A549 (cell line): ENCODE measurements around the gene PROSER1. TPM values are rescaled to one million over a fixed set of nuclear protein-coding genes. Genes with fewer than 3 reads are reported as not detected.

ENCODE experiments used
- ATAC-seq, 2 experiments: fragments of 200-7000 bp in 1 of 2; fragments of >200 bp in 1 of 2; cut with Nextera tagmentation in 1 of 2; cut with Tn5 transposase in 1 of 2; 3 replicates each; pipeline versions ENCODE4 v1.8.0 to v1.9.1; 2018 to 2020; ENCODE audit warnings: mild to moderate bottlenecking in 1 of 2, moderate library complexity in 1 of 2
- CTCF ChIA-PET: fragments of 300-600 bp; sonication (Branson Sonifier 250); formaldehyde crosslinking; extraction: SDS; loops from one replicate; lab custom pipeline; 2021; ENCODE audit warnings: antibody characterized with exemption, inconsistent platforms; lab: Yijun Ruan, JAX
- POLR2A ChIA-PET: fragments of 350-600 bp; formaldehyde crosslinking; extraction: SDS; loops from one replicate; lab custom pipeline; 2021; ENCODE audit warnings: antibody characterized with exemption, inconsistent platforms; lab: Yijun Ruan, JAX
- DNase-seq, 2 experiments: peaks; one replicate each; pipeline versions ENCODE4 v3.0.0 to v3.0.0-alpha.2; 2011 to 2016; ENCODE audit warnings: low read depth in 1 of 2, low spot score in 1 of 2
- FAIRE-seq: peaks from 2 replicates; lab custom pipeline; 2011; peaks lifted over from hg19 to GRCh38; lab: Jason Lieb, UNC
- H3K27ac ChIP-seq, 2 experiments: fragments of >200 bp; sonication (Bioruptor Twin); formaldehyde crosslinking; 3 replicates each; pipeline ENCODE4 v1.5.1; 2016 to 2017
- H3K4me1 ChIP-seq: fragments of >200 bp; sonication (Bioruptor Twin); formaldehyde crosslinking; 3 replicates; pipeline ENCODE4 v1.6.1; 2016
- H3K4me2 ChIP-seq: fragments of >200 bp; sonication (Bioruptor Twin); formaldehyde crosslinking; 3 replicates; pipeline ENCODE4 v1.6.1; 2016
- H3K4me3 ChIP-seq: fragments of >200 bp; sonication (Bioruptor Twin); formaldehyde crosslinking; 3 replicates; pipeline ENCODE4 v1.5.1; 2016
- H3K9me3 ChIP-seq: fragments of >200 bp; sonication (Bioruptor Twin); formaldehyde crosslinking; 3 replicates; pipeline ENCODE4 v1.6.1; 2016
- ATOH8 ChIP-seq: fragments of 250-450 bp; sonication (Bioruptor Pico); IDR thresholded peaks from 2 replicates; pipeline ENCODE4 v1.5.0; 2020; ENCODE audit warnings: low read depth, mild to moderate bottlenecking, moderate library complexity
- BCL3 ChIP-seq: fragments of >200 bp; sonication (Bioruptor Twin); formaldehyde crosslinking; IDR thresholded peaks from 3 replicates; pipeline ENCODE4 v1.6.1; 2016
- CEBPB ChIP-seq, 2 experiments: fragments of >200 bp in 1 of 2; sonication (Bioruptor Twin) in 1 of 2; formaldehyde crosslinking in 1 of 2; IDR thresholded peaks; 2 replicates each; pipeline ENCODE4 v1.6.1; 2012 to 2016
- EHF ChIP-seq: fragments of 250-450 bp; sonication (Bioruptor Pico); IDR thresholded peaks from 2 replicates; pipeline ENCODE4 v1.5.0; 2020; ENCODE audit warnings: mild to moderate bottlenecking
- EP300 ChIP-seq, 2 experiments: fragments of >200 bp; sonication (Bioruptor Twin); formaldehyde crosslinking; IDR thresholded peaks; 2 replicates in 1 of 2; 3 replicates in 1 of 2; pipeline ENCODE4 v1.6.1; 2016 to 2017
- ESRRA ChIP-seq: fragments of 150-350 bp; IDR thresholded peaks from 2 replicates; pipeline ENCODE4 v1.6.1; 2014; ENCODE audit warnings: mild to moderate bottlenecking, low read length, borderline replicate concordance
- FOSL2 ChIP-seq, 2 experiments: fragments of 450-650 bp in 1 of 2; fragments of >200 bp in 1 of 2; sonication (Bioruptor Twin) in 1 of 2; formaldehyde crosslinking; IDR thresholded peaks; 2 replicates each; pipeline versions ENCODE4 v1.5.0 to v1.6.1; 2016 to 2020; ENCODE audit warnings: mild to moderate bottlenecking in 1 of 2, moderate library complexity in 1 of 2
- HOXB13 ChIP-seq: fragments of 250-450 bp; sonication (Bioruptor Pico); IDR thresholded peaks from 2 replicates; pipeline ENCODE4 v1.5.0; 2020; ENCODE audit warnings: low read depth, mild to moderate bottlenecking, moderate library complexity
- JUN ChIP-seq, 2 experiments: fragments of >200 bp; sonication (Bioruptor Twin); formaldehyde crosslinking; IDR thresholded peaks; 2 replicates in 1 of 2; 3 replicates in 1 of 2; pipeline ENCODE4 v1.6.1; 2016 to 2017
- KDM5A ChIP-seq: fragments of 200-600 bp; sonication (generic); IDR thresholded peaks from 2 replicates; pipeline ENCODE4 v1.6.1; 2016; ENCODE audit warnings: antibody characterized with exemption, mild to moderate bottlenecking
- MAZ ChIP-seq: fragments of 150-350 bp; IDR thresholded peaks from 2 replicates; pipeline ENCODE4 v1.6.1; 2014; ENCODE audit warnings: antibody characterized with exemption, low read depth, low read length, borderline replicate concordance
- NPAS2 ChIP-seq: fragments of 250-450 bp; sonication (Bioruptor Pico); IDR thresholded peaks from 2 replicates; pipeline ENCODE4 v1.8.0; 2022; ENCODE audit warnings: mild to moderate bottlenecking, moderate library complexity, borderline replicate concordance
- PBX3 ChIP-seq: IDR thresholded peaks from 2 replicates; pipeline ENCODE4 v1.6.1; 2012
- POLR2AphosphoS2 ChIP-seq: conservative IDR thresholded peaks from 2 replicates; pipeline ENCODE4 v1.6.1; 2012; ENCODE audit warnings: low read length, improper control_type of control experiment, inconsistent platforms
- RAD21 ChIP-seq, 2 experiments: fragments of >200 bp in 1 of 2; sonication (Bioruptor Twin) in 1 of 2; formaldehyde crosslinking in 1 of 2; IDR thresholded peaks in 1 of 2; conservative IDR thresholded peaks in 1 of 2; 2 replicates in 1 of 2; 3 replicates in 1 of 2; pipeline ENCODE4 v1.6.1; 2012 to 2018; ENCODE audit warnings: inconsistent platforms in 1 of 2
- TFCP2L1 ChIP-seq: fragments of 250-450 bp; sonication (Bioruptor Pico); IDR thresholded peaks from 2 replicates; pipeline ENCODE4 v1.5.0; 2021; ENCODE audit warnings: mild to moderate bottlenecking
- ZSCAN20 ChIP-seq: fragments of 250-450 bp; sonication (Bioruptor Pico); IDR thresholded peaks from 2 replicates; pipeline ENCODE4 v1.8.0; 2022; ENCODE audit warnings: mild to moderate bottlenecking, moderate library complexity
- whole genome bisulfite sequencing: methylation state at CpG from one replicate; pipeline ENCODE4 v1.1.6; 2017; ENCODE audit errors: missing lambda C conversion rate; 5-methylcytosine and 5-hydroxymethylcytosine counted together
- polyA plus RNA-seq, 4 experiments: library from polyadenylated mRNA; depleted of rRNA in 3 of 4; stranded (reverse); fragments of >200 nt; fragmentation: RNase III in 1 of 4; extraction: RNeasy Plus Mini Kit Qiagen cat#74134 plus additional on column Dnase treatment in 1 of 4; gene quantifications; 2 replicates in 3 of 4; 3 replicates in 1 of 4; pipeline ENCODE4 v1.2.3, GENCODE V29; 2011 to 2017
- TF ChIP-seq, protein P1 (sequence below): fragments of 250-450 bp; sonication (Bioruptor Pico); IDR thresholded peaks from 2 replicates; pipeline ENCODE4 v1.5.0; 2021; ENCODE audit warnings: mild to moderate bottlenecking, moderate library complexity, borderline replicate concordance
- TF ChIP-seq, protein P2 (sequence below): IDR thresholded peaks from 2 replicates; pipeline ENCODE4 v1.6.1; 2012
- TF ChIP-seq, protein P3 (sequence below): fragments of 450-650 bp; IDR thresholded peaks from 2 replicates; pipeline ENCODE4 v1.6.1; 2014; ENCODE audit warnings: antibody characterized with exemption

The PROSER1 gene
- polyA plus RNA-seq, 2 of the 4 experiments (the other 2 are of a cell fraction): 9.9 to 19.0 TPM

DNA sequence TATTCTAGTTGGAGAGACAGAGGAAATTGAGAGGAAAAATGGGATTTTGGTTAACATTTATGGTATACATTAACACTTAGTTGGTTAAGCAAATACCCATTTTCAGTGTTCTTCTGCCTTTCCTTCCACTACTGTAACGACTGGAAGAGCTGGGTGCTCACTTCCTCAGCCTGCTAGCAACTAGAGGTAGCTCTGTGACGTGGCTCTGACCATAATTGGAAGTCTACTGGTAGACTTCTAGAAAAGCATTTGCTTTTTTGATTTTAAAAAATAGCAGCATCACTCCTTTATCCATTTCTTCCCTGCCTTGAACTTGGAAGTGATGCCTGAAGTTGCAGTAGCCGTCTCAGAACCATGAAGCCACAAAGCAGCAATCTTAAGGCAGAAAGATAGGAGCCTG is 16.2 kb upstream of the PROSER1 start:
- no peak for DNase-seq
- ATAC-seq: no peak
- ChIA-PET CTCF (no interaction called here), POLR2A (no interaction called here)
- H3K4me3 ChIP-seq: no peak overlapping the region
- H3K9me3 ChIP-seq: no peaks in the 10 kb centered on the region
- H3K4me2 ChIP-seq: no peak overlapping the region
- no peaks in the 10 kb centered on the region for H3K4me1 ChIP-seq
- WGBS: 61% methylated on average over 3 of the region's 3 CpGs
- no peak overlapping the region for H3K27ac ChIP-seq
- FAIRE-seq: no peak
- TF ChIP-seq ZSCAN20 (CRISPR knock-in tag) (no peak), KDM5A (no peak), FOSL2 (IDR thresholded peaks at IDR 0.05) (no peak), FOSL2 (CRISPR knock-in tag; IDR thresholded peaks at IDR 0.05) (no peak), BCL3 (no peak), HOXB13 (CRISPR knock-in tag) (no peak), NPAS2 (CRISPR knock-in tag) (no peak), PBX3 (no peak), MAZ (no peak), ATOH8 (no peak), TFCP2L1 (CRISPR knock-in tag) (no peak)
- TF ChIP-seq, protein P1, sequence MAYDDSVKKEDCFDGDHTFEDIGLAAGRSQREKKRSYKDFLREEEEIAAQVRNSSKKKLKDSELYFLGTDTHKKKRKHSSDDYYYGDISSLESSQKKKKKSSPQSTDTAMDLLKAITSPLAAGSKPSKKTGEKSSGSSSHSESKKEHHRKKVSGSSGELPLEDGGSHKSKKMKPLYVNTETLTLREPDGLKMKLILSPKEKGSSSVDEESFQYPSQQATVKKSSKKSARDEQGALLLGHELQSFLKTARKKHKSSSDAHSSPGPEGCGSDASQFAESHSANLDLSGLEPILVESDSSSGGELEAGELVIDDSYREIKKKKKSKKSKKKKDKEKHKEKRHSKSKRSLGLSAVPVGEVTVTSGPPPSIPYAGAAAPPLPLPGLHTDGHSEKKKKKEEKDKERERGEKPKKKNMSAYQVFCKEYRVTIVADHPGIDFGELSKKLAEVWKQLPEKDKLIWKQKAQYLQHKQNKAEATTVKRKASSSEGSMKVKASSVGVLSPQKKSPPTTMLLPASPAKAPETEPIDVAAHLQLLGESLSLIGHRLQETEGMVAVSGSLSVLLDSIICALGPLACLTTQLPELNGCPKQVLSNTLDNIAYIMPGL: no peak

DNA sequence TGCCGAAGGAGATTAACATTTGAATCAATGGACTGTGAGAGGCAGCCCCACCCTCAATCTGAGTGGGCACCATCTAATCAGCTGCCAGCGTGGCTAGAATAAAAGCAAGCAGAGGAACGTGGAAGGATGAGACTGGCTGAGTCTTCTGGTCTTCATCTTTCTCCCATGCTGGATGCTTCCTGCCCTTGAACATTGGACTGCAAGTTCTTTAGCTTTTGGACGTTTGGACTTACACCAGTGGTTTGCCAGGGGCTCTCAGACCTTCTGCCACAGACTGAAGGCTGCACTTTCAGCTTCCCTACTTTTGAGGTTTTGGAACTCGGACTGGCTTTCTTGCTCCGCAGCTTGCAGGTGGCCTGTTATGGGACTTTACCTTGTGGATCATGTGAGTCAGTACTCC is 15.1 kb upstream of the PROSER1 start:
- 70% methylated on average over 6 of the region's 6 CpGs for WGBS
- POLR2A ChIA-PET: no interaction called here

GRCh38 chr13:39051157-39051556 is 13.3 kb upstream of the PROSER1 start:
- no peak for ATAC-seq
- Histone ChIP-seq H3K27ac (no peak overlapping the region), H3K4me1 (no peaks in the 10 kb centered on the region), H3K4me3 (no peak overlapping the region), H3K9me3 (no peaks in the 10 kb centered on the region), H3K4me2 (no peak overlapping the region)
- FAIRE-seq: no peak
- ChIA-PET POLR2A (no interaction called here), CTCF (interaction anchor here (0.6 to 1.2 kb wide), 8 partner anchors 11 to 567 kb away, joined by 3 to 7 read pairs (median 4); partner anchors contain the start of gene LHFPL6)
- peak in 1 of 2 experiments; percentile 42 for DNase-seq
- 15% methylated on average over 1 of the region's 1 CpG for WGBS
- TF ChIP-seq, protein P1: no peak
- TF ChIP-seq RAD21 (conservative IDR thresholded peaks at IDR 0.05 in 1 of 2, IDR thresholded peaks at IDR 0.05 in 1 of 2) (peak; percentile 53 to 55; a peak in 4 of 5 replicates), ESRRA (no peak), POLR2AphosphoS2 (no peak), EP300 (IDR thresholded peaks at IDR 0.05) (no peak), ATOH8 (no peak), BCL3 (no peak)
- TF ChIP-seq, protein P2, sequence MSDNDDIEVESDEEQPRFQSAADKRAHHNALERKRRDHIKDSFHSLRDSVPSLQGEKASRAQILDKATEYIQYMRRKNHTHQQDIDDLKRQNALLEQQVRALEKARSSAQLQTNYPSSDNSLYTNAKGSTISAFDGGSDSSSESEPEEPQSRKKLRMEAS: no peak

More for the DNA sequence above, 15.1 kb upstream of the PROSER1 start:
- ATAC-seq: no peak
- Histone ChIP-seq H3K9me3 (no peaks in the 10 kb centered on the region), H3K27ac (no peak overlapping the region)
- no peak for FAIRE-seq
- TF ChIP-seq EP300 (IDR thresholded peaks at IDR 0.05) (no peak), EHF (CRISPR knock-in tag) (no peak), JUN (IDR thresholded peaks at IDR 0.05) (no peak), CEBPB (IDR thresholded peaks at IDR 0.05) (no peak)
- TF ChIP-seq, protein P3, sequence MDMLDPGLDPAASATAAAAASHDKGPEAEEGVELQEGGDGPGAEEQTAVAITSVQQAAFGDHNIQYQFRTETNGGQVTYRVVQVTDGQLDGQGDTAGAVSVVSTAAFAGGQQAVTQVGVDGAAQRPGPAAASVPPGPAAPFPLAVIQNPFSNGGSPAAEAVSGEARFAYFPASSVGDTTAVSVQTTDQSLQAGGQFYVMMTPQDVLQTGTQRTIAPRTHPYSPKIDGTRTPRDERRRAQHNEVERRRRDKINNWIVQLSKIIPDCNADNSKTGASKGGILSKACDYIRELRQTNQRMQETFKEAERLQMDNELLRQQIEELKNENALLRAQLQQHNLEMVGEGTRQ: no peak
- TF ChIP-seq, all 56 proteins: peak for 0
- Histone ChIP-seq H3K4me1 (no peaks in the 10 kb centered on the region), H3K4me3 (no peak overlapping the region), H3K4me2 (no peak overlapping the region)
- no peak for DNase-seq
- CTCF ChIA-PET: interaction anchor here (0.9 kb wide), 1 partner anchor 563 kb away, joined by 3 read pairs; no protein-coding TSS in a partner anchor
